ENCODE results near the gene MYO9B.

GRCh38 chr19:17037966-17038500 lies 37.5 kb upstream of the MYO9B start:
- no peak for TF ChIP-seq CTCF (IDR thresholded peaks at IDR 0.05; ENCODE audit: low read depth, low read length)
- TF ChIP-seq EZH2phosphoT487 (IDR thresholded peaks at IDR 0.05; ENCODE audit: low read depth) = no peak

All from OCI-LY3 (cell line).